Brain microvascular endothelial cell (primary cell): ENCODE data around the gene ZNF800.
"Not testable (repeated sequence)": the region's sequence is repeated elsewhere in the genome, so short reads cannot be mapped to it uniquely, and the experiment has no call there.

ENCODE experiments used
- DNase-seq: peaks from one replicate; pipeline ENCODE4 v3.0.0-alpha.2; 2020
- H3K27ac ChIP-seq: fragments of 250-450 bp; sonication (Bioruptor Pico); 2 replicates; pipeline ENCODE4 v1.5.1; 2020; ENCODE audit warnings: mild to moderate bottlenecking, moderate library complexity
- H3K27me3 ChIP-seq: fragments of 250-450 bp; sonication (Bioruptor Pico); replicated peaks from 2 replicates; pipeline ENCODE4 v1.5.1; 2020; ENCODE audit warnings: mild to moderate bottlenecking
- H3K36me3 ChIP-seq: fragments of 250-450 bp; sonication (Bioruptor Pico); replicated peaks from 2 replicates; pipeline ENCODE4 v1.5.1; 2020; ENCODE audit warnings: mild to moderate bottlenecking
- H3K4me3 ChIP-seq: 2 replicates; pipeline ENCODE4 v1.5.1; 2011; ENCODE audit warnings: low read depth, mild to moderate bottlenecking, control low read depth, low read length, moderate library complexity
- in situ Hi-C: cut with HindIII; loops from 2 replicates; pipeline ENCODE4 v1.10.0; 2017; ENCODE audit warnings: low sequenced_read_pairs, low pct_ligation_motif_present
- TF ChIP-seq, protein P1 (sequence below): IDR thresholded peaks from 2 replicates; pipeline ENCODE4 v1.5.1; 2011; ENCODE audit warnings: low read depth, mild to moderate bottlenecking, moderate library complexity, low read length, control low read depth, inconsistent platforms; ENCODE audit errors: missing control alignments

ZNF800 gene

DNA sequence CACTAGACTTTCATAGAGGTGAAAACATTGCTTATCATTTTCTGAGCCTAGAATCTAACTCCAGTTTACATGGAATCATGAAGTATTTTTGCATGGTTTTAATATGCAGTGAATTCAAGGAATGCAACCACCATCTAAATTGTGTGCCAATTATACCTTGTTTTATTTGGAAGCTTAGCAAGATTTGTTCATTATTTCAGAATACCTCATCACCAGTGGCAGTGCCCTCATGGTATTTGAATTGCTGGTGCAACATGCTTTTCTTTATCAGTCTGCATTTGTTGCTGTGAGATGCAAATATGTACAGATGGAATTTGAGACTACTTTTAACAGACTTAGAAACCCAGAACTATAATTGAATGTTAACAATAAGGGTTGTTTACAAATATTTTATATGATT lies 18.7 kb upstream of the ZNF800 start:
- no peak overlapping the region for H3K4me3 ChIP-seq
- TF ChIP-seq, protein P1, sequence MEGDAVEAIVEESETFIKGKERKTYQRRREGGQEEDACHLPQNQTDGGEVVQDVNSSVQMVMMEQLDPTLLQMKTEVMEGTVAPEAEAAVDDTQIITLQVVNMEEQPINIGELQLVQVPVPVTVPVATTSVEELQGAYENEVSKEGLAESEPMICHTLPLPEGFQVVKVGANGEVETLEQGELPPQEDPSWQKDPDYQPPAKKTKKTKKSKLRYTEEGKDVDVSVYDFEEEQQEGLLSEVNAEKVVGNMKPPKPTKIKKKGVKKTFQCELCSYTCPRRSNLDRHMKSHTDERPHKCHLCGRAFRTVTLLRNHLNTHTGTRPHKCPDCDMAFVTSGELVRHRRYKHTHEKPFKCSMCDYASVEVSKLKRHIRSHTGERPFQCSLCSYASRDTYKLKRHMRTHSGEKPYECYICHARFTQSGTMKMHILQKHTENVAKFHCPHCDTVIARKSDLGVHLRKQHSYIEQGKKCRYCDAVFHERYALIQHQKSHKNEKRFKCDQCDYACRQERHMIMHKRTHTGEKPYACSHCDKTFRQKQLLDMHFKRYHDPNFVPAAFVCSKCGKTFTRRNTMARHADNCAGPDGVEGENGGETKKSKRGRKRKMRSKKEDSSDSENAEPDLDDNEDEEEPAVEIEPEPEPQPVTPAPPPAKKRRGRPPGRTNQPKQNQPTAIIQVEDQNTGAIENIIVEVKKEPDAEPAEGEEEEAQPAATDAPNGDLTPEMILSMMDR: no peak
- no peak for DNase-seq
- H3K36me3 ChIP-seq: no peaks in the 10 kb centered on the region
- H3K27ac ChIP-seq: no peak overlapping the region
- H3K27me3 ChIP-seq: no peaks in the 10 kb centered on the region
- in situ Hi-C loops: no loop called here

DNA sequence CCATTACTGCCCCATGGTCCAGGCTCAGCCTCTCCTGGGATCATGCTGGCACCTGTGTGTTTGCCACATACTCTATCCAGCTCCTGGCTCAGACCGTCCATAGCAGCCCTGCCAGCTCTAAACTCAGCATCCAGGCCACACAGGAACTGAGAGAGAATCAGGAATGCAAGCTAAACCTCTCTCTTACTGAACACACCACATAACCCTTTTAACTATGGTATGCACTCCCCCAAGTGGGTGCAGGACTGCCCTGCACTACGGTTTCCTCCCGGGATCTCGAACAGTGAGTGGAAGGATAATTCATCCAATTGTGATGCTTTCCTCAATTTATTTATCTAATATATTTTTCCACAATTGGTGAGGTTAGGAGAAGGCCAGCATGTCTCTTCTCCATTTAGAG lies 17.1 kb upstream of the ZNF800 start:
- Histone ChIP-seq H3K27ac (no peak overlapping the region), H3K36me3 (no peaks in the 10 kb centered on the region), H3K4me3 (no peak overlapping the region), H3K27me3 (no peaks in the 10 kb centered on the region)
- no peak for DNase-seq
- in situ Hi-C loops: no loop called here
- TF ChIP-seq, protein P1: peak; percentile 39

DNA sequence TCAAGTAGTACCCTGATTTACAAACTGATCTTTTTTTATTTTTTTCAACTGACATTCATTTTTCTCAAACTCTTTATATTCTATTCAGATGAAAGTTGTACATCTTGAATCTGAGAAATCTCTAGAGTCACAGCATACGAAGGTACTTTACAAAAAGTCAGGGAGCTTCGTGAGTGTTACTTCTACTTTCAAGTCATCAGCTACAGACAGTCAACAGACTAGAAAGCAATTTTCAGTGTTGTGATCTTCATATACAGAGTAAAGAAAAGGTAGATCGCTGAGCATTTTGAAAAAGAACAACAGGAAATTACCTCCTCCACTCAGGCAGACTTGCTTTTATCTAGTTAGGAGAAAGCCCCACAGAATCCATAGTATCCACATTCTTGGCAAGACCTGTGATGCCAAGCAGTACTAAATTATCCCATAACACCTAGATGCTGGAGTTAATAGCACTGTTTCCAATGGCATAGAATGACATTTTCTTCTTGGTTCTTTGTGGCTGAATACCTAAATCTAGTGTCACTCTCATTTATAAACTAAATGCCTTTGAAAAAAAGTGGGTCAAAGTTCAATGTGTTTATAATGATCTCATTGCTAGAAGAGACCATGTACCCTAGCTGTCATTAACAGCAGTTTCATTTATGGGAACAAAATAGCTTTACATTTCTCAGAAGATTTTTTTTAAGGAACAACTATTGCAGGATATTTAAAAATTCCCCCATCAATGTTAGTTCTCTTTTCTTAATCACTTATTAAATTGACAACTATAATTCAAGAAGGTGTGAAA lies 12.0 kb upstream of the ZNF800 start:
- no peak for DNase-seq
- H3K4me3 ChIP-seq: no peak overlapping the region
- H3K27me3 ChIP-seq: peaks cover 5% of the 10 kb centered on the region
- TF ChIP-seq, protein P1: no peak
- no peak overlapping the region for H3K27ac ChIP-seq
- H3K36me3 ChIP-seq: no peaks in the 10 kb centered on the region
- in situ Hi-C loops: no loop called here

DNA sequence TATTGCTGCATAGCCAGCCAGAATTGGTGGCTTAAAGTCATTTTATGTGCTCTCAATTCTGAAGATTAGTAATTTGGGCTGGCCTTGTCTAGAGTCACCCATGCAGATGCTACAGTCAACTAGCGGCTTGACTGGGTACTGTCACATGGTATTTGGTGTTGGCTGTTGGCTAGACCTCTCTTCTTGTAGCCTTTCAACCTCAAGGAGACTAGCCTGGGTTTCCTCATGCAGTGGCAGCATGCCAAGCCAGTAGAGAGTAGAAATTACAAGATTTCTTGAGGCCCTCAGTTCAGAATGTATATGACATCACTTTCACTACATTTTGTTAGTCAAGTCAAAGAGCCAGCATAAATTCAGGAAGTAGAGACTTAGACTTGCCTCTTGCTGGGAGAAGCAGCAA lies 3.7 kb upstream of the ZNF800 start:
- Histone ChIP-seq H3K36me3 (no peaks in the 10 kb centered on the region), H3K27ac (no peak overlapping the region), H3K4me3 (no peak overlapping the region), H3K27me3 (peaks cover 4% of the 10 kb centered on the region)
- DNase-seq: no peak
- in situ Hi-C loops: no loop called here
- TF ChIP-seq, protein P1: peak; percentile 12

DNA sequence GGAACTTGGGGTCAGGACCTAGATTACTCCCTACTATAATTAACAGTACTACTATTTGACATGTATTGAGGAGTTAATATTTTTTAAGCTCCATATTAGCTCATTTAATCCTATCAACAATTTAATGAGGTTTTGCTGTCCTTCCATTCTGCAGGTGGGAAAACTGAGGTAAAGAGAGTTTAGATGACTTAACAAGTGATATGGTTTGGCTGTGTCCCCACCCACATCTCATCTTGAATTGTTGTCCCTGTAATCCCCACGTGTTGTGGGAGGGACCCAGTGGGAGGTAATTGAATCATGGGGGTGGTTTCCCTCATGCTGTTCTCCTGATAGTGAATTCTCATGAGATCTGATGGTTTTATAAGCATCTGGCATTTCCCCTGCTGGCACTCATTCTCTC lies 2.6 kb upstream of the ZNF800 start:
- DNase-seq, H3K36me3 ChIP-seq, in situ Hi-C loops, H3K27ac ChIP-seq, H3K27me3 ChIP-seq, H3K4me3 ChIP-seq: not testable (repeated sequence)

DNA sequence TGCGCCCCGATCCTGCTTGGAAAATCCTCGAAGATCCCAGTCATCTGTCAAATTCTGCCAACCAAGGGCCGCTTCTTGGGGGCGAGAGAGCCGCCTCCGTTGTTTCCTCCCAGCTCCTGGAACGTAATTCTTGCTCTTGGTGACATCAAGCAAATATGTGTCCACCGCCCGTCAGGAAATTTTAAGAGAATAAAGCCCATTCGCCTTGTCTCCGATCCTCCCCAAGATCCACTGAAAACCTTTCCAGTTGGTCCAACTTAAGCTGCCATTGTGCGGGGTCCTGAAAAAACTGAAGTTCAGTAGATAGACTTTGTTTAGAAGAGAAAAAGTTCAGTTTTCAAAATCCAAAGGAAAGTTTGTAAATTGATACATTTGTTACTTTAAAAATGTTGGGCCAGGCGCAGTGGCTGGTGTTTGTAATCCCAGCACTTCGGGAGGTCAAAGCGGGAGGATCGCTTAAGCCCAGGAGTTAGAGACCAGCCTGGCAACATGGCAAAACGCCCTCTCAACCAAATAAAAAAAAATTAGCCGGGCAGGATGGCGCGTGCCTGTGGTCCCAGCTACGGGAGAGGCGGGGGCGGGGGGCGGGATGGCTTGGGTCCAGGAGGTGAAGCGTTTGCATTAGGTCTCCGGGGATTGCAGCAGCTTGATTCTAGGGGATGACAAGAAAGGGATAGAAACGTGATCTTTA lies 1.0 kb upstream of the ZNF800 start:
- in situ Hi-C loops: no loop called here
- H3K36me3 ChIP-seq: no peaks in the 10 kb centered on the region
- no peak for DNase-seq
- H3K4me3 ChIP-seq: peak overlapping the region; percentile 79
- H3K27me3 ChIP-seq: no peaks in the 10 kb centered on the region
- H3K27ac ChIP-seq: no peak overlapping the region
- TF ChIP-seq, protein P1: no peak
